Activated B cell treated with CpG ODN at 0.5 μM for 24 hours (primary cell): ENCODE results near the gene TMEM95. TPM values are rescaled to one million over a fixed set of nuclear protein-coding genes. Genes with fewer than 3 reads are reported as not detected.

Source experiments
- ATAC-seq: fragments of 200-7000 bp; cut with Tn5 transposase; one replicate; pipeline ENCODE4 v1.10.0; 2021; ENCODE audit warnings: low read depth, mild to moderate bottlenecking, moderate library complexity
- CTCF ChIA-PET: fragments of 350-600 bp; sonication (Branson Sonifier 250); formaldehyde crosslinking; loops from one replicate; lab custom pipeline; 2021; ENCODE audit warnings: antibody characterized with exemption; lab: Charles Lee
- POLR2A ChIA-PET: fragments of 350-600 bp; sonication (Branson Sonifier 250); formaldehyde crosslinking; loops from one replicate; lab custom pipeline; 2021; ENCODE audit warnings: antibody characterized with exemption; lab: Charles Lee
- DNase-seq: peaks from one replicate; pipeline ENCODE4 v3.0.0; 2022
- H3K27ac Mint-ChIP-seq: one replicate; pipeline ENCODE4 v1.8.0; 2020; ENCODE audit warnings: mixed read lengths
- H3K27me3 Mint-ChIP-seq: one replicate; pipeline ENCODE4 v1.8.0; 2021; ENCODE audit warnings: mixed read lengths
- H3K36me3 Mint-ChIP-seq: one replicate; pipeline ENCODE4 v1.8.0; 2021; ENCODE audit warnings: low read depth, mixed read lengths
- H3K4me1 Mint-ChIP-seq: one replicate; pipeline ENCODE4 v1.8.0; 2021; ENCODE audit warnings: mixed read lengths
- H3K4me3 Mint-ChIP-seq: one replicate; pipeline ENCODE4 v1.8.0; 2020; ENCODE audit warnings: mild to moderate bottlenecking, mixed read lengths
- H3K9me3 Mint-ChIP-seq: one replicate; pipeline ENCODE4 v1.8.0; 2020; ENCODE audit warnings: mixed read lengths
- CTCF ChIP-seq: fragments of 200-600 bp; IDR thresholded peaks from one replicate; pipeline ENCODE4 v1.8.0; 2022; ENCODE audit warnings: antibody characterized with exemption, mild to moderate bottlenecking
- intact Hi-C: fragments of 100-400 bp; cut with micrococcal nuclease; formaldehyde crosslinking; loops from one replicate; pipeline ENCODE4 v1.15.1; 2024
- total RNA-seq: library from RNA; stranded (reverse); gene quantifications from 2 replicates; pipeline ENCODE4 v1.2.3, GENCODE V29; 2022

TMEM95 gene
- total RNA-seq, 1 donor from 2014 or later, result not detected

GRCh38 chr17:7327056-7327455 is 27.9 kb upstream of the TMEM95 start:
- CTCF ChIA-PET, result interaction anchor here (0.8 to 1.5 kb wide), 3 partner anchors 17 to 110 kb away, joined by 3 read pairs; no protein-coding TSS in a partner anchor
- Mint-ChIP-seq H3K27ac (no peak overlapping the region), H3K27me3 (no peaks in the 10 kb centered on the region), H3K9me3 (no peaks in the 10 kb centered on the region), H3K36me3 (peaks cover 57% of the 10 kb centered on the region), H3K4me1 (peaks cover 32% of the 10 kb centered on the region), H3K4me3 (no peak overlapping the region)
- DNase-seq, result no peak
- intact Hi-C loops, result no loop called here
- TF ChIP-seq CTCF, result no peak
- POLR2A ChIA-PET, result interaction anchor here (0.6 to 3.6 kb wide), 7 partner anchors 10 to 45 kb away, joined by 3 to 20 read pairs (median 7); partner anchors contain the start of genes ACAP1, GPS2 and SLC2A4
- no peak for ATAC-seq

GRCh38 chr17:7327501-7327900 is 27.5 kb upstream of the TMEM95 start:
- Mint-ChIP-seq H3K27me3 (no peaks in the 10 kb centered on the region), H3K36me3 (peaks cover 53% of the 10 kb centered on the region), H3K4me1 (peaks cover 36% of the 10 kb centered on the region), H3K9me3 (no peaks in the 10 kb centered on the region), H3K27ac (no peak overlapping the region), H3K4me3 (peak overlapping the region; percentile 28)
- DNase-seq (no peak), ATAC-seq (no peak)
- intact Hi-C loops, result no loop called here
- CTCF ChIA-PET, result interaction anchor here (0.8 to 1.5 kb wide), 2 partner anchors 17 to 110 kb away, joined by 3 read pairs; no protein-coding TSS in a partner anchor
- no peak for TF ChIP-seq CTCF
- POLR2A ChIA-PET, result interaction anchor here (0.6 to 3.6 kb wide), 6 partner anchors 9 to 46 kb away, joined by 3 to 20 read pairs (median 7); partner anchors contain the start of genes ACAP1, GPS2 and SLC2A4

GRCh38 chr17:7328009-7328408 is 26.9 kb upstream of the TMEM95 start:
- no peak for TF ChIP-seq CTCF
- POLR2A ChIA-PET, result interaction anchor here (1.0 to 3.8 kb wide), 6 partner anchors 9 to 359 kb away, joined by 6 to 52 read pairs (median 16); partner anchors contain the start of genes ACAP1, GPS2 and TP53
- Mint-ChIP-seq H3K27ac (peak overlapping the region; percentile 54), H3K4me1 (peaks cover 41% of the 10 kb centered on the region), H3K27me3 (no peaks in the 10 kb centered on the region), H3K4me3 (peak overlapping the region; percentile 95), H3K36me3 (peaks cover 48% of the 10 kb centered on the region), H3K9me3 (no peaks in the 10 kb centered on the region)
- CTCF ChIA-PET, result interaction anchor here (1.5 to 3.1 kb wide), 3 partner anchors 13 to 109 kb away, joined by 3 to 19 read pairs (median 4); partner anchors contain the start of gene GPS2
- ATAC-seq (no peak), DNase-seq (no peak)
- intact Hi-C loops, result loop anchor here (2.0 kb wide), 1 partner anchor 89 kb away; the partner anchor contains the start of gene PHF23

GRCh38 chr17:7328840-7329373 is 26.0 kb upstream of the TMEM95 start, which contains the start of gene NEURL4:
TSS of gene NEURL4 (minus strand) at chr17:7329335. CDS start at chr17:7329312, 23 bp downstream.
- TF ChIP-seq CTCF, result no peak
- H3K27me3 Mint-ChIP-seq, result no peaks in the 10 kb centered on the region
- H3K9me3 Mint-ChIP-seq, result no peaks in the 10 kb centered on the region
- peak within 1 kb of the TSS; percentile 96 for H3K27ac Mint-ChIP-seq
- H3K36me3 Mint-ChIP-seq, result peaks cover 39% of the 10 kb centered on the region
- H3K4me1 Mint-ChIP-seq, result peaks cover 45% of the 10 kb centered on the region
- ATAC-seq (peak; percentile 9), DNase-seq (no peak)
- ChIA-PET CTCF (interaction anchor here (1.1 to 3.1 kb wide), 6 partner anchors 11 to 260 kb away, joined by 3 to 19 read pairs (median 4); partner anchors contain the start of genes GPS2 and SOX15), POLR2A (interaction anchor here (0.6 to 3.8 kb wide), 28 partner anchors 9 to 844 kb away, joined by 3 to 62 read pairs (median 6); partner anchors contain the start of genes DVL2, GABARAP, GPS2 and MPDU1)
- peak within 1 kb of the TSS; percentile 95 for H3K4me3 Mint-ChIP-seq
- intact Hi-C loops, result loop anchor here (1.0 to 2.0 kb wide), 11 partner anchors 8 to 359 kb away; partner anchors contain the start of genes EIF5A, ELP5, GPS2 and PHF23
